HepG2 (cell line): ENCODE data around the gene ZNF771. TPM values are rescaled to one million over a fixed set of nuclear protein-coding genes. Genes with fewer than 3 reads are reported as not detected.

Experiments used
- FOSL1 ChIP-seq: sonication (generic); formaldehyde crosslinking; IDR thresholded peaks from 2 replicates; pipeline ENCODE4 v1.9.0; 2021; ENCODE audit warnings: missing genetic modification reagents, borderline replicate concordance
- FOXJ3 ChIP-seq: sonication (generic); formaldehyde crosslinking; IDR thresholded peaks from 2 replicates; pipeline ENCODE4 v1.4.0; 2020; ENCODE audit warnings: missing genetic modification reagents, mild to moderate bottlenecking, borderline replicate concordance
- FOXK2 ChIP-seq: fragments of 450-650 bp; IDR thresholded peaks from 2 replicates; pipeline ENCODE4 v1.6.1; 2016
- GABPB1 ChIP-seq: IDR thresholded peaks from 2 replicates; pipeline ENCODE4 v1.6.1; 2016; ENCODE audit warnings: mild to moderate bottlenecking, missing genetic modification reagents, moderate library complexity, missing compliant biosample characterization
- HMG20B ChIP-seq: conservative IDR thresholded peaks from 2 replicates; pipeline ENCODE4 v1.6.1; 2016; ENCODE audit warnings: missing genetic modification reagents, missing compliant biosample characterization
- KDM5A ChIP-seq: fragments of 200-600 bp; sonication (generic); IDR thresholded peaks from 2 replicates; pipeline ENCODE4 v1.7.0; 2018; ENCODE audit warnings: antibody characterized with exemption, mild to moderate bottlenecking, low read length, borderline replicate concordance
- MEIS2 ChIP-seq: sonication (generic); formaldehyde crosslinking; IDR thresholded peaks from 2 replicates; pipeline ENCODE4 v1.9.0; 2021; ENCODE audit warnings: mild to moderate bottlenecking, missing genetic modification reagents
- NCOA2 ChIP-seq: sonication (generic); formaldehyde crosslinking; IDR thresholded peaks from 2 replicates; pipeline ENCODE4 v1.8.0; 2022; ENCODE audit warnings: inconsistent platforms
- NR2F6 ChIP-seq, 2 experiments: IDR thresholded peaks; 2 replicates each; pipeline ENCODE4 v1.6.1; 2016; ENCODE audit warnings: antibody characterized with exemption in 1 of 2, mild to moderate bottlenecking in 1 of 2
- PRMT3 ChIP-seq: sonication (generic); formaldehyde crosslinking; IDR thresholded peaks from 2 replicates; pipeline ENCODE4 v1.8.1; 2022; ENCODE audit warnings: low read depth, mild to moderate bottlenecking, moderate library complexity, missing genetic modification reagents, borderline replicate concordance
- SP1 ChIP-seq, 2 experiments: fragments of 450-650 bp in 1 of 2; sonication (generic) in 1 of 2; formaldehyde crosslinking in 1 of 2; IDR thresholded peaks; 2 replicates each; pipeline versions ENCODE4 v1.4.0 to v1.6.1; 2016 to 2020; ENCODE audit warnings: missing genetic modification reagents in 1 of 2
- ZFP36L2 ChIP-seq: sonication (generic); formaldehyde crosslinking; IDR thresholded peaks from 2 replicates; pipeline ENCODE4 v1.4.0; 2020; ENCODE audit warnings: missing genetic modification reagents
- ZMAT3 ChIP-seq: sonication (generic); formaldehyde crosslinking; conservative IDR thresholded peaks from 2 replicates; pipeline ENCODE4 v1.7.0; 2021; ENCODE audit warnings: missing genetic modification reagents
- ZNF34 ChIP-seq: sonication (generic); formaldehyde crosslinking; IDR thresholded peaks from 2 replicates; pipeline ENCODE4 v1.4.0; 2020; ENCODE audit warnings: mild to moderate bottlenecking, missing genetic modification reagents, borderline replicate concordance
- ZNF569 ChIP-seq: sonication (generic); formaldehyde crosslinking; IDR thresholded peaks from 2 replicates; pipeline ENCODE4 v1.5.0; 2020; ENCODE audit warnings: mild to moderate bottlenecking, missing genetic modification reagents, moderate library complexity, borderline replicate concordance
- ZNF577 ChIP-seq: sonication (generic); formaldehyde crosslinking; IDR thresholded peaks from 2 replicates; pipeline ENCODE4 v1.4.0; 2020; ENCODE audit warnings: mild to moderate bottlenecking, low read depth, missing genetic modification reagents, borderline replicate concordance
- ZNF605 ChIP-seq: sonication (generic); formaldehyde crosslinking; IDR thresholded peaks from 2 replicates; pipeline ENCODE4 v1.8.0; 2022; ENCODE audit warnings: mild to moderate bottlenecking, missing genetic modification reagents
- ZNF891 ChIP-seq: sonication (generic); formaldehyde crosslinking; IDR thresholded peaks from 2 replicates; pipeline ENCODE4 v1.5.0; 2020; ENCODE audit warnings: mild to moderate bottlenecking, missing genetic modification reagents
- ZSCAN20 ChIP-seq: sonication (generic); formaldehyde crosslinking; IDR thresholded peaks from 2 replicates; pipeline ENCODE4 v1.4.0; 2020; ENCODE audit warnings: missing genetic modification reagents, mild to moderate bottlenecking, borderline replicate concordance
- polyA plus RNA-seq, 8 experiments: library from polyadenylated mRNA; depleted of rRNA in 3 of 8; stranded (reverse) in 7 of 8; unstranded in 1 of 8; fragments of >200 nt; fragmentation: Illumina TruSeq in 4 of 8; extraction: Trizol in 4 of 8; gene quantifications; 2 replicates each; pipeline versions ENCODE4 v1.2.1 to v1.2.3, GENCODE V29; 2011 to 2016; ENCODE audit warnings: low read depth in 4 of 8, missing spikeins in 1 of 8, mixed read lengths in 1 of 8; ENCODE audit not compliant: insufficient read depth in 1 of 8
- total RNA-seq, 5 experiments: library from RNA; depleted of rRNA; stranded (reverse); fragments of >200 nt; fragmentation: Illumina TruSeq; extraction: Trizol; gene quantifications; 2 replicates each; pipeline ENCODE4 v1.2.3, GENCODE V29; 2016; ENCODE audit warnings: low read depth in 1 of 5
- TF ChIP-seq, protein P1 (sequence below): sonication (generic); formaldehyde crosslinking; IDR thresholded peaks from 2 replicates; pipeline ENCODE4 v1.8.0; 2022; ENCODE audit warnings: mild to moderate bottlenecking, missing genetic modification reagents, borderline replicate concordance
- TF ChIP-seq, protein P2 (sequence below): sonication (generic); formaldehyde crosslinking; IDR thresholded peaks from 2 replicates; pipeline ENCODE4 v1.4.0; 2020; ENCODE audit warnings: missing genetic modification reagents
- TF ChIP-seq, protein P3 (sequence below): sonication (generic); formaldehyde crosslinking; IDR thresholded peaks from 2 replicates; pipeline ENCODE4 v1.9.0; 2021; ENCODE audit warnings: missing genetic modification reagents, mild to moderate bottlenecking, borderline replicate concordance

The ZNF771 gene
- total and polyA plus RNA-seq, 2 of the 13 experiments (the other 11 are each of a cell fraction or from before 2014, with no cell fraction given) = 5.0 to 11.8 TPM

GRCh38 chr16:30378236-30379157, 28.9 kb upstream of the ZNF771 start (continued):
- TF ChIP-seq, protein P1, sequence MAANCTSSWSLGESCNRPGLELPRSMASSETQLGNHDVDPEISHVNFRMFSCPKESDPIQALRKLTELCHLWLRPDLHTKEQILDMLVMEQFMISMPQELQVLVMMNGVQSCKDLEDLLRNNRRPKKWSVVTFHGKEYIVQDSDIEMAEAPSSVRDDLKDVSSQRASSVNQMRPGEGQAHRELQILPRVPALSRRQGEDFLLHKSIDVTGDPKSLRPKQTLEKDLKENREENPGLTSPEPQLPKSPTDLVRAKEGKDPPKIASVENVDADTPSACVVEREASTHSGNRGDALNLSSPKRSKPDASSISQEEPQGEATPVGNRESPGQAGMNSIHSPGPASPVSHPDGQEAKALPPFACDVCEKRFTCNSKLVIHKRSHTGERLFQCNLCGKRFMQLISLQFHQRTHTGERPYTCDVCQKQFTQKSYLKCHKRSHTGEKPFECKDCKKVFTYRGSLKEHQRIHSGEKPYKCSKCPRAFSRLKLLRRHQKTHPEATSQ (CRISPR knock-in tag) = no peak
- TF ChIP-seq ZNF34 (CRISPR knock-in tag) (peak; percentile 94; the same call in 1 of the 2 replicates), GABPB1 (CRISPR knock-in tag) (peak; percentile 79), ZNF605 (CRISPR knock-in tag) (peak; percentile 89), MEIS2 (CRISPR knock-in tag) (no peak; the same call in none of the 2 replicates), ZNF577 (CRISPR knock-in tag) (peak; percentile 92; the same call in 1 of the 2 replicates), ZNF891 (CRISPR knock-in tag) (peak; percentile 87), FOXK2 (no peak), FOXJ3 (no peak), PRMT3 (CRISPR knock-in tag) (no peak), NR2F6 (IDR thresholded peaks at IDR 0.05) (no peak), NR2F6 (CRISPR knock-in tag; IDR thresholded peaks at IDR 0.05) (peak; percentile 17; the same call in 1 of the 2 replicates), ZMAT3 (CRISPR knock-in tag) (peak; percentile 85), KDM5A (peak; percentile 32; the same call in 1 of the 2 replicates), ZSCAN20 (CRISPR knock-in tag) (no peak), SP1 (IDR thresholded peaks at IDR 0.05) (no peak), SP1 (CRISPR knock-in tag; IDR thresholded peaks at IDR 0.05) (peak; percentile 89), NCOA2 (CRISPR knock-in tag) (peak; percentile 42), ZNF569 (CRISPR knock-in tag) (peak; percentile 57; the same call in 1 of the 2 replicates), FOSL1 (CRISPR knock-in tag) (no peak), HMG20B (CRISPR knock-in tag) (no peak; the same call in none of the 2 replicates), ZFP36L2 (CRISPR knock-in tag) (peak; percentile 70; the same call in 1 of the 2 replicates)
- TF ChIP-seq, protein P2, sequence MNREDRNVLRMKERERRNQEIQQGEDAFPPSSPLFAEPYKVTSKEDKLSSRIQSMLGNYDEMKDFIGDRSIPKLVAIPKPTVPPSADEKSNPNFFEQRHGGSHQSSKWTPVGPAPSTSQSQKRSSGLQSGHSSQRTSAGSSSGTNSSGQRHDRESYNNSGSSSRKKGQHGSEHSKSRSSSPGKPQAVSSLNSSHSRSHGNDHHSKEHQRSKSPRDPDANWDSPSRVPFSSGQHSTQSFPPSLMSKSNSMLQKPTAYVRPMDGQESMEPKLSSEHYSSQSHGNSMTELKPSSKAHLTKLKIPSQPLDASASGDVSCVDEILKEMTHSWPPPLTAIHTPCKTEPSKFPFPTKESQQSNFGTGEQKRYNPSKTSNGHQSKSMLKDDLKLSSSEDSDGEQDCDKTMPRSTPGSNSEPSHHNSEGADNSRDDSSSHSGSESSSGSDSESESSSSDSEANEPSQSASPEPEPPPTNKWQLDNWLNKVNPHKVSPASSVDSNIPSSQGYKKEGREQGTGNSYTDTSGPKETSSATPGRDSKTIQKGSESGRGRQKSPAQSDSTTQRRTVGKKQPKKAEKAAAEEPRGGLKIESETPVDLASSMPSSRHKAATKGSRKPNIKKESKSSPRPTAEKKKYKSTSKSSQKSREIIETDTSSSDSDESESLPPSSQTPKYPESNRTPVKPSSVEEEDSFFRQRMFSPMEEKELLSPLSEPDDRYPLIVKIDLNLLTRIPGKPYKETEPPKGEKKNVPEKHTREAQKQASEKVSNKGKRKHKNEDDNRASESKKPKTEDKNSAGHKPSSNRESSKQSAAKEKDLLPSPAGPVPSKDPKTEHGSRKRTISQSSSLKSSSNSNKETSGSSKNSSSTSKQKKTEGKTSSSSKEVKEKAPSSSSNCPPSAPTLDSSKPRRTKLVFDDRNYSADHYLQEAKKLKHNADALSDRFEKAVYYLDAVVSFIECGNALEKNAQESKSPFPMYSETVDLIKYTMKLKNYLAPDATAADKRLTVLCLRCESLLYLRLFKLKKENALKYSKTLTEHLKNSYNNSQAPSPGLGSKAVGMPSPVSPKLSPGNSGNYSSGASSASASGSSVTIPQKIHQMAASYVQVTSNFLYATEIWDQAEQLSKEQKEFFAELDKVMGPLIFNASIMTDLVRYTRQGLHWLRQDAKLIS (CRISPR knock-in tag) = no peak
- TF ChIP-seq, protein P3, sequence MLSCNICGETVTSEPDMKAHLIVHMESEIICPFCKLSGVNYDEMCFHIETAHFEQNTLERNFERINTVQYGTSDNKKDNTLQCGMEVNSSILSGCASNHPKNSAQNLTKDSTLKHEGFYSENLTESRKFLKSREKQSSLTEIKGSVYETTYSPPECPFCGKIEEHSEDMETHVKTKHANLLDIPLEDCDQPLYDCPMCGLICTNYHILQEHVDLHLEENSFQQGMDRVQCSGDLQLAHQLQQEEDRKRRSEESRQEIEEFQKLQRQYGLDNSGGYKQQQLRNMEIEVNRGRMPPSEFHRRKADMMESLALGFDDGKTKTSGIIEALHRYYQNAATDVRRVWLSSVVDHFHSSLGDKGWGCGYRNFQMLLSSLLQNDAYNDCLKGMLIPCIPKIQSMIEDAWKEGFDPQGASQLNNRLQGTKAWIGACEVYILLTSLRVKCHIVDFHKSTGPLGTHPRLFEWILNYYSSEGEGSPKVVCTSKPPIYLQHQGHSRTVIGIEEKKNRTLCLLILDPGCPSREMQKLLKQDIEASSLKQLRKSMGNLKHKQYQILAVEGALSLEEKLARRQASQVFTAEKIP (CRISPR knock-in tag) = no peak
